GM19395 (cell line): ENCODE results near the gene IKZF1.
"Not testable (repeated sequence)": the region's sequence is repeated elsewhere in the genome, so short reads cannot be mapped to it uniquely, and the experiment has no call there.

Experiments used
- ATAC-seq: cut with Tn5 transposase; IDR thresholded peaks from one replicate; pipeline ENCODE4 v1.9.1; 2021; ENCODE audit warnings: mild to moderate bottlenecking, moderate library complexity; ENCODE audit not compliant: unreplicated experiment

IKZF1 gene

GRCh38 chr7:50331564-50332208 lies 27.2 kb downstream of the IKZF1 start:
- ATAC-seq = peak; percentile 73

- no peak for ATAC-seq
Observed at GRCh38 chr7:50332241-50333165, 28.0 kb downstream of the IKZF1 start.

- ATAC-seq = no peak
Observed at GRCh38 chr7:50333221-50333651, 28.7 kb downstream of the IKZF1 start.

GRCh38 chr7:50334341-50334994 lies 30.0 kb downstream of the IKZF1 start:
- ATAC-seq = no peak

DNA sequence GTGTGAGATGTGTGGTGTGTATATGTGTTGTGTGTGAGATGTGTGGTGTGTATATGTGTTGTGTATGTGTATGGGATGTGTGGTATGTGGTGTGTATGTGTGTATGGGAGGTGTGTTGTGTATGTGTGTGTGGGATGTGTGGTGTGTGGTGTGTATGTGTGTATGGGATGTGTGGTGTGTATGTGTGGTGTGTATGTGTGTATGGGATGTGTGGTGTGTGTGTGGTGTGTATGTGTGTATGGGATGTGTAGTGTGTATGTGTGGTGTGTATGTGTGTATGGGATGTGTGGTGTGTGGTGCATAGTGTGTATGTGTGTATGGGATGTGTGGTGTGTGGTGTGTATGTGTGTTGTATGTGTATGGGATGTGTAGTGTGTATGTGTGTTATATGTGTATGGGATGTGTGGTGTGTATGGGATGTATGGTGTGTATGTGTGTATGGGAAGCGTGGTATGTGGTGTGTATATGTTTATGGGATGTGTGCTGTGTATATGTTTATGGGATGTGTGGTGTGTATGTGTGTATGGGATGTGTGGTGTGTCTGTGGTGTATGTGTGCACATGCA lies 30.8 kb downstream of the IKZF1 start:
- ATAC-seq = no peak

- no peak for ATAC-seq
Observed at GRCh38 chr7:50335795-50336754, 31.6 kb downstream of the IKZF1 start.

DNA sequence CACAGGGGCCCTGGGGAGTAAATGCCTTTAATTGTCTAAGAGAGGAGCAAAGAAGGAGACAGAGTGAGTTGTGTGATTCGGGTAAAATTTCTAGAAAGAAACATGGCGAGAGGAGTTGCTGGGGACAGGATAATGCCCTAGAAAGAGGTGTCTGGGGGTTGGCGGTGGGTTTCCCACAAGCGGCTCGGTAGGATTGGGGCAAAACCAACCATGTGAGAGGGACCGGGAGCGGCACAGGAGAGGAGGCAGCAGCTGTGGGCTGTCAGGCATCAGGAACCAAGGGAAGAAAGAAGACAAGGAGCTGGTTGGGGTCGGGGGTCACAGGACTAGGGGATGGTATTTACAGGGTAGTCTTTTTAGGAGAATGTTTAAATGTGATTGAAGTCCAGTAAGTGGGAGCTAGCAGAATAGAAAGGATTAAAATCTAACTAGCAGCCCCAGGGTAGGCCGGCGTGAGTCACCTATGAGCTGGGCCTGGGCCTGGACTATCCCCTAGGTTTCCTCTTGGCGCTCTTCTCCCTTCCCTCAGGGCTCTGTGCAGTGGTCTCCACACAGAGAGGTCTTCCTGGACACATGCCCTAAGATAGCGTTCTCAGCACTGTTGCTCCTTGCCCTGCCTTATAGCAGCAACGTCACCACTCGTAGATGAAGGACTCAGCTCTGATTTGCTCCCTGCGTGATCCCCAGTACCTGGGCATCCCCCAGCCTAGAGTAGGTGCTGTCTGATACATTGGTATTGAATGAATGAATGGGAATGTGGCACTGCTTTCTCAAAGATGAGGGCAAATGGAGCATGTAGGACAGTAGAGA lies 32.6 kb downstream of the IKZF1 start:
- ATAC-seq = no peak

- not testable (repeated sequence) for ATAC-seq
Observed at GRCh38 chr7:50339472-50339871, 35.0 kb downstream of the IKZF1 start.

GRCh38 chr7:50339990-50340500 lies 35.5 kb downstream of the IKZF1 start:
- ATAC-seq = peak; percentile 30

DNA sequence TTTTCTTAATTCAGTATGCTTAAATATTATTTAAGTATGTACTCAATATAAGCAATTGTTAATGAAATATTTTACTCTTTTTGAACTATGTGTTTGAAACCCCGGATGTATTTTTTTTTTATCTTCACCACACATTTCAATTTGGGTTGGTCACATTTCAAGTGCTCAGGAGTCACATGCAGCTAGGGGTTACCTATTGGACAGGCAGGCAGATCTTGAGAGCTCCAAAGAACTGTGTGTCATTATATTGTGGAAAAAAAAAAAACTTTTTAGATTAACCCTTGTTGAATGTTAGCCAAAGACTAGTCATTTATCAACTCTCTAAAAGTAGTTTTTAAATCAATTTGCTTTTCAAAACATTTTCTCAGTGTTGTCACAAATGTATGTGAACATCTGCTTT lies 37.2 kb downstream of the IKZF1 start:
- no peak for ATAC-seq

DNA sequence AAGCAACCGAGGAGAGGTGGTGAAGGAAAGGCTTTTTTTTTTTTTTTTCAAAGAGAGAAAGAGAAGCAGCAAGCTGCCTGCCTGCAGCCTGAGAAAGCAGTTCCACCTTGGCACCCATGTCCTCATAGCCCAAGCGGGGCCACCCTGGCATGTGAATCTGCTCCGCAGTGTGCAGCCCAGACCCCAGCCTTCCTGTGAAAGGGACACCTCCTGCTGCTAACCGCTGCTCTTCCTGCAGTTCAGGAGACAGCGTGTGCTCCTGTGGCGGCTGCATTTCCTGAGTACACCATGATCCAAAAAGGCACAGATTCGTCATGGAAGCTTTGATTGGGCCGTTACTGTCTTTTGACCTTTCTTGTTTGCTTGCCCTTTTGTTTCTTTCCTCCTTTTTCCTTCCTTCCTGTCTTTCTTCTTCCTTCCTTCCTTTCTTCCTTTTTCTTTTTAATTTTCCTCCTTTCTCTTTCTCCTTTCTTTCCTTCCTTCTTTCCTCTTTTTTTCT lies 38.1 kb downstream of the IKZF1 start:
- no peak for ATAC-seq

DNA sequence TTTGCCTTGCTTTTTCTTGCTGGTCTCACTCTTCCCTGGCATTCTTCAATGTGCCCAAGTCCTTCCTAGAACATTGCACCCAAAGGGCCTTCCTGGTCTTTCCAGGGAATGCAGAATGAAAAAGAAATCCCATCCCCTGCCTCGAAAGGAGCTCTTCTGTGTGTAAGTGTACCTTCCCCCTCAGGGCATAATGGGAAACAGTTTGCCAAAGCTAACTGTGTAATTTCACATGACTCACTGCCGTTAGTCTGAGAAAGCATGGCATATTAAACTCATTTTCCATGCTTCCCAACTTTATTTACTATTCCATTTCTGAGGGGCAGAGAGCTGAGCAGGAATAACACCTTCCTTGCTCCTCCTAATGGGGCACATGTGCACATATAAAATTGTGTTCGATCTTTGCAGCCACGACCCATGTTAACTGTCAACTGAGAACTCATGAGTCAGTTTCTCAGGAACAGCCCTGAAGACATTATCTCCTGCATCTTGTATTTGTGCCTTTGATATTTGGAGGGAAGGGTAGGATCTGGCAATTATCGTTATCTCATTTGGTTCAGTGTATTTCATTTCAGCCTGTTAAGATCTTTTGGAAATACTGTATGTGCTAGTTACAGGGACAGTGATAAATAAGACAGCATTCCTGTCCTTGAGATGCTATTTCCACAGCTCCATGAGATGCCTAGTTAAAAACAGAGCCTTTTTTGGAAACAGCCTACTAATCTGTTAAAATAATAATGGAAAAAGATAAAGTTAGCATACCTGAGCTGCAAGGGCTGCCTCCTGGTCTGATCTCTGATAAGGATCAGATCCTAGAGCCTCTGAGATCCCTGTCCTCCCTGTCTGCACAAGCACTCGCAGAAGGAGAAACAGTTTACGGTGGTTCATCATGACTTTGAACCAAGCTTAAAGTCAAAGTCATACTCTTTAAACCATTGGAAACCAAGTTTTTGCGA lies 42.3 kb downstream of the IKZF1 start:
- no peak for ATAC-seq

DNA sequence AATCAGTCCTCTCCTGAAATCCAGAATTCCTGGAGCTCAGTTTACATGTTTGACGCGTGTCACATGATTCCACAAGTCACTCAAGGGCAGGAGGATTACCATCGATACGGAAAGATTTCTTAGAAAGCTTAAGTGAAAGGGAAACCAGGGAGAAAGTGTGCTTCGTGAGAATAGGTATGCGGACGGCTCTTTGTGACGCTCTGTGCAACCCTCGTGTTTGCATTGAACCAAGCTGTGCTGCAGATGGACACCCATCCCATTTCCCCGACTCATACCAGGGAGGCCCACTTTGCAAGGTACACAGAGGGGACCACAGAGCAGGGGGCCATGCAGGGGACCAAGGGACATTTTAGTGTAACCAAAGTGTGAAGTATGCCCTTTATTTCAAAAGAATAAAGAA lies 43.2 kb downstream of the IKZF1 start:
- ATAC-seq = no peak

DNA sequence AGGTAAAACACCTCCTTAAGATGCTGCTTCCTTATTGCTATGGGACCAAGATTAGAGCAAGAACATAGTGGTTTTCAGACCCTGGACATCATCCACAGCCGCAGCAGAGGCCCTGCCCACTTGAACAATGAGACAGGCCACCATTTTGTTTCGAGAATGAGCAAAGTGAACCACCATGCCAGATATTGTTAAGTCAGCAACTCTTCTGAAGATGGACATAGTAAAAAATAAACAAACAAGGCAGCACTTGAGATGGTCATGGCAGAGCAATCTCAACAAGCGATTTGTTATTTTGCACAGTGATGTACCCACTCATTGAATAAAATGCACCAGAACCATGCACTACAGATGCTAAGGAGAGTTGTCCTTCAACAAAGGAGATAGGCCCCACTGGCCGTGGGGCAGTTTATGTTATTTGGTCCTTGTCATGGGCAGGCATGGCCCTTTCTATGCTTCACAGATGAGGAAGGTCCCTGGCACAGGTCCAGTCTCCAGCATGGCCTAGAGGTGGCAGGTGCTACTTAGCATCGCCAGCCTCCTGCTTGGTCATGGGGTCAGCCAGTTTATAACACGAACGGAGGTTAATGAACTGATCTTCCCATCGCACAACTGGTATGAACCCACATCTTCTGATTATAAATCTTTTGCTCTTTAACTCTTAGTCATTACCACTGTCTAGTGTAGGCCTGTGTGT lies 44.1 kb downstream of the IKZF1 start:
- ATAC-seq = no peak

GRCh38 chr7:50349399-50349798 lies 44.9 kb downstream of the IKZF1 start:
- no peak for ATAC-seq

- peak; percentile 85 for ATAC-seq
Observed at GRCh38 chr7:50349963-50350944, 45.7 kb downstream of the IKZF1 start.
